GM12874 (cell line): ENCODE measurements around the gene PLK2.

ENCODE experiments used
- TF ChIP-seq, protein P1 (sequence below): IDR thresholded peaks from 2 replicates; pipeline ENCODE4 v1.5.1; 2011; ENCODE audit warnings: low read depth, mild to moderate bottlenecking, control low read depth, low read length, moderate library complexity; ENCODE audit not compliant: insufficient read depth

PLK2 gene

DNA sequence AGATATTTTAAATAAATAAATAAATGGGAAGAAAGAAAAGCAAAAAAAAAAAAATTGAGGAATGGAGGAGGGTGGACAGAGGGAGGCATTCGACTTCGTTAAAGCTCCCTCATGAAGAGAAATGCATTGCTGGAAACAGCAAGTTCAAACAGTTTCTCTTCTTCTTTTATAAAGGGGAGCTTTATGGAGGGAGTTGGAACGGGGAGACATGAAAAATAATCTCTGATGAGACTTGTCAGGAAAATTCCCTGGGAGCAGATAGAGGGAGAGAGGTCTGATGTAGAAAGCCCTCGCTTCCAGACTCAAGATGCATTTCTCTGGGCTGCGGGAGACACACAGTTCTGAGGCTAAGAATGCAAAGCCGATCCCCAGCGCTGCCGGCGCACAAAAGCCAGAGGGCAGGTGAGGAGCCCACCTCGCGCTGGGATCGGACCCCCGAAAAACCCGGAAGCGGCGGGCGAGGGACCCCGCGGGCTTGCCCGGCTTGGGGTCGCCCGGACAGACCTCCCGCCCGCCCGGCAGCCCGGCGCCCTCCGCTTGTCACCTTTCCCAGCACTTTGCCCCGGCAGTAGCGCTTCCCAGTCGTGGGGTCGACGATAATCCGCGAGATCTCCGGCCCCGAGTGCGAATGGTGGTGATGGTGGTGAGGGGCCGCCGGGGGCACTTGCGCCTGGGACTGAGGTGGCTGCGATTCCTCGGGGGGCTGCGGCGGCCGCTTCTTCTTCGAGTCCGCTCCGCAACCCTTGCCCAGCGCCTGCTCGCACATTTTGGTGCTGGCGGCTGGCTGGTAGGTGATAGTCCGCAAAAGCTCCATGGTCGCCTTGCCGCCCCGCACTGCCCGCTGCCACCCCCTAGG lies 512 bp downstream of the PLK2 start:
- TF ChIP-seq, protein P1, sequence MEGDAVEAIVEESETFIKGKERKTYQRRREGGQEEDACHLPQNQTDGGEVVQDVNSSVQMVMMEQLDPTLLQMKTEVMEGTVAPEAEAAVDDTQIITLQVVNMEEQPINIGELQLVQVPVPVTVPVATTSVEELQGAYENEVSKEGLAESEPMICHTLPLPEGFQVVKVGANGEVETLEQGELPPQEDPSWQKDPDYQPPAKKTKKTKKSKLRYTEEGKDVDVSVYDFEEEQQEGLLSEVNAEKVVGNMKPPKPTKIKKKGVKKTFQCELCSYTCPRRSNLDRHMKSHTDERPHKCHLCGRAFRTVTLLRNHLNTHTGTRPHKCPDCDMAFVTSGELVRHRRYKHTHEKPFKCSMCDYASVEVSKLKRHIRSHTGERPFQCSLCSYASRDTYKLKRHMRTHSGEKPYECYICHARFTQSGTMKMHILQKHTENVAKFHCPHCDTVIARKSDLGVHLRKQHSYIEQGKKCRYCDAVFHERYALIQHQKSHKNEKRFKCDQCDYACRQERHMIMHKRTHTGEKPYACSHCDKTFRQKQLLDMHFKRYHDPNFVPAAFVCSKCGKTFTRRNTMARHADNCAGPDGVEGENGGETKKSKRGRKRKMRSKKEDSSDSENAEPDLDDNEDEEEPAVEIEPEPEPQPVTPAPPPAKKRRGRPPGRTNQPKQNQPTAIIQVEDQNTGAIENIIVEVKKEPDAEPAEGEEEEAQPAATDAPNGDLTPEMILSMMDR: no peak

DNA sequence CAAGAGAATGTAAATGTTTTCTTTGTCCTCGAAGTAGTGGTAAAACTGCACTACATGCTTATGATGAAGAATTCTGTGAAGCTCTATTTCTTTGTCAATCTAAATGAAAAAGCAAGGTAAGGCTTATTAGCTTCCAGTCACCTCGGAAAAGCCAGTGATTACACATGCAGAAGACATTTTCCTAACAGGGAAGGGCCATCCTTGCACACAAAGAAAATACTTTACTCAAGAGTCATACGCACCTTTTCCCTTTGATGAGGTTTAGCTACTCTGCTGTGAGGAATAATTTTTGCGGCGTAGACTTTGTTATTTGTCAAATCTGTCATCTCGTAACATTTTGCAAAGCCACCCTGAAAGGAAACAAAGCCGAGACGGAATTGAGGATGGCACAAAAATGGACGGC lies 1.1 kb downstream of the PLK2 start:
- TF ChIP-seq, protein P1: no peak

DNA sequence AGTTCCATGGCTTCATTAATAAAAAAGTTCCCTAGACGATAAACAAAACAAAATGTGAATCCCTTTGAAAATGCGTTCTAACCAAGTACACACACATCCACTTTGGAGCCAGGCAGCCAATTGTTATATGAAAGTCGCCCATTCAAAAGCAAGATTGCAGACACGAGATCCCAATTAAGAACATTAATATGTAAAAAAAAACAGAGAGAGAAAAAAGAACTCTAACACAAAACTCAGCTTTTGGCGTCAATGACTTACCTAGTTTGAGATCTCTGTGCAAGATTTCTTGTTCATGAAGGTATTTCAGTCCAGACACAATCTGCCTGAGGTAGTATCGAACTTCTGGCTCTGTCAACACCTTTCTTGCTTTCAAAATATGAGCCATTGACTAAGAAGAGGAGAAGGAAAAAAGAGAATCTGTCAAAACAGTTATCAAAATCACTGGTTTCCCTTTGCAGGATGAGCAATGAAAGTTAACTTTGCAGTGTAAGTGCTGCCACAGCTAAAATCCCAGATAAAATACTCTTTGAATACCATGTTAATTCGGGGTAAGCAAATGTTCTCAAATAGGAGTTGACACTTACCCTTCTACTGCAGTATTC lies 1.6 kb downstream of the PLK2 start:
- TF ChIP-seq, protein P1: no peak

DNA sequence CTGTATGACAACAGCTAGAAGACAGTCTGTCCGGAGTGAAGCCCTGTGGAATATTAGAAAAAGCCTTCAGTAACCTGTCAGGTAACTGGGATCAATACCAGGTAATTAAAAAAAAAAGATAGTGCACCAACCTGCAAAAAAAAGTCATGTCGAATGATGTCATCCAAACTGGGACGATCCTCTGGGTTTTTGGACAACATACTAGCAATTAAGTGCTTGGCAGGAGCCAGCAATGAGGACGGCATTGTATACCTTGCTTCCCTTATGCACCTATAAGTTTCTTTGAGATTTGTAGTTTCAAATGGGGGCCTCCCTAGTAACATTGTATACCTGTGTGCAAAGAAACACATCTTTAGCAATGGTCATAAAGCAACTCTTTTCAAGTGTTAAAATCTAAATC lies 2.8 kb downstream of the PLK2 start:
- TF ChIP-seq, protein P1: no peak

DNA sequence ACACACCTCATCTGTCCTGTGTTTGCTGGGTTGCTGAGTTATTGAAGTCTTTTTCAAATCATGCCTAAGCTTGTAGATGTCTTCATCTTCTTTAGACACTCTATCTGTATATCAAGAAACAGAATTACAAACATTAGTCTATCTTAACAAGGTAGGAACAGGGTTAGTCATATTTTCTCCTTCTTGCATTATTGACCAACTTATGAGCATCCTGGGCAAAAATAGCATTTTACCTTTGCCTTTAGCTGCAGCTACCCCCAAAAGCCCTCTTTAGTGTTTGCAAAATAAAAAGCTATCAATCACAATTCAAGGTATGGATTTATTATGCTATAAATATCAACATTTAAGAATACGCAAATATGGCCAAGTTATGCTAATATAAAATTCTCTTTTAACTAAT lies 3.4 kb downstream of the PLK2 start:
- TF ChIP-seq, protein P1: no peak

DNA sequence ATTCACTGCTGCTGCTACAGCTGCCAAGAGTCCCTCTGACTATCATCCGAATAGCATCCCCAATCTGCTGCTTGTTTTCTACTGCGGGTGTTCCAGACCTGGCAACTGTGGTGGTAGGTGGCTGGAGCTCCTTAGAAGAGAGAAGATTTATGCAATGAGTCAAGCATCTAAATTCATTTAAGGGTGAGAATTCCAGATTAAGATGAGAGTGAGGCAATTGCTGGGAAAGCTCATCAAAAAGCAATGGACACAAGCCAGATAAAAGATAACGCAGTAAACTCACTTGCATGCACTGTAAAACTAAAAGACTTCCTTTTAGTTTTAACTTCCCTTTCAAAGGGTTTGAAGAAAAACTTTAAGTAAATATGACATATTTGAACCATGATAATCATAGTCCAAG lies 3.9 kb downstream of the PLK2 start:
- TF ChIP-seq, protein P1: no peak

DNA sequence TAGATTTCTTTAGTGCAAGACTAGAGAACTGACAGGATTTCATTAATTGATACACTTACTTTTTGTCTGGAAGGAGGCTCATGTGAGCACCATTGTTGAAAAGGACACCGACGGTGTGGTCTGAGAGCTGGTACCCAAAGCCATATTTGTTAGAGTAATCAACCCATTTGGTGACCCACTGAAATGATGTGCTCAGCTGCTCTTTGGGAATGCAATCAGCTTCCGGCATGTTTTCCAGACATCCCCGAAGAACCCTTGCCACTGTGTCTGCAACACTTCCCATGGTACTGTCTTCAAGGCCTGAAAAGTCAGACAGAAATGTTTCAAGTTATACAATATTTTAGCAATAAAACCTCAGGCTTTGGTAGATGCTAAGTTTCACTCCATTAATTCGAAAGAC lies 4.4 kb downstream of the PLK2 start:
- TF ChIP-seq, protein P1: no peak
